ENCODE data around the gene TCHP.
"Not testable (repeated sequence)": the region's sequence is repeated elsewhere in the genome, so short reads cannot be mapped to it uniquely, and the experiment has no call there.

The TCHP gene

DNA sequence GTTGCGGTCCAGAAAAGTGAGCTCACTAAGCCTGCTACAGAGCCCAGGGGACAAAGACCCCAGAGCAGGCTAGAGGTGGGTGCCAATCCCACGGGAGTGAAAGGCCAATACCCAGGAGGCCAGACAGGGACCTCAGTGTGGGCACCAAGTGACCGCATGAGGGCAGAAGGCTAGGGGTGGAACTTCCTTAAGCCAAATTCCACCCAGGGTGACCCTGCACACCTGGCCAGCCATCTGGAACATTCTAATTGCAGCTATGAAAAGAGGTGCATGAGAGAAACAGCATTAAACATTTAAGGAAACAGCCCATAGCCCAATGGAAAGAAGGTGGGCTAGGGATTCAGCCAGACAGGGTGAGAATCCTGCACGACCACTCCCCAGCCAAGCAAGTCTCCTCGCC is 39.1 kb upstream of the TCHP start:
- no peak overlapping the region for H3K27ac ChIP-seq
- no peaks in the 10 kb centered on the region for H3K27me3 ChIP-seq
- H3K4me3 ChIP-seq, result no peak overlapping the region
- DNase-seq, result no peak
- H3K36me3 ChIP-seq, result peaks cover 13 to 50% (median 38%) of the 10 kb centered on the region in 3 donors
- no peaks in the 10 kb centered on the region for H3K9me3 ChIP-seq
- intact Hi-C loops (cut with DNase I; ENCODE audit: low total_unique reads), result no loop called here
- TF ChIP-seq, protein P1, sequence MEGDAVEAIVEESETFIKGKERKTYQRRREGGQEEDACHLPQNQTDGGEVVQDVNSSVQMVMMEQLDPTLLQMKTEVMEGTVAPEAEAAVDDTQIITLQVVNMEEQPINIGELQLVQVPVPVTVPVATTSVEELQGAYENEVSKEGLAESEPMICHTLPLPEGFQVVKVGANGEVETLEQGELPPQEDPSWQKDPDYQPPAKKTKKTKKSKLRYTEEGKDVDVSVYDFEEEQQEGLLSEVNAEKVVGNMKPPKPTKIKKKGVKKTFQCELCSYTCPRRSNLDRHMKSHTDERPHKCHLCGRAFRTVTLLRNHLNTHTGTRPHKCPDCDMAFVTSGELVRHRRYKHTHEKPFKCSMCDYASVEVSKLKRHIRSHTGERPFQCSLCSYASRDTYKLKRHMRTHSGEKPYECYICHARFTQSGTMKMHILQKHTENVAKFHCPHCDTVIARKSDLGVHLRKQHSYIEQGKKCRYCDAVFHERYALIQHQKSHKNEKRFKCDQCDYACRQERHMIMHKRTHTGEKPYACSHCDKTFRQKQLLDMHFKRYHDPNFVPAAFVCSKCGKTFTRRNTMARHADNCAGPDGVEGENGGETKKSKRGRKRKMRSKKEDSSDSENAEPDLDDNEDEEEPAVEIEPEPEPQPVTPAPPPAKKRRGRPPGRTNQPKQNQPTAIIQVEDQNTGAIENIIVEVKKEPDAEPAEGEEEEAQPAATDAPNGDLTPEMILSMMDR (IDR thresholded peaks at IDR 0.05), result no peak
- peaks cover 0 to 19% (median 7%) of the 10 kb centered on the region in 4 donors for H3K4me1 ChIP-seq

DNA sequence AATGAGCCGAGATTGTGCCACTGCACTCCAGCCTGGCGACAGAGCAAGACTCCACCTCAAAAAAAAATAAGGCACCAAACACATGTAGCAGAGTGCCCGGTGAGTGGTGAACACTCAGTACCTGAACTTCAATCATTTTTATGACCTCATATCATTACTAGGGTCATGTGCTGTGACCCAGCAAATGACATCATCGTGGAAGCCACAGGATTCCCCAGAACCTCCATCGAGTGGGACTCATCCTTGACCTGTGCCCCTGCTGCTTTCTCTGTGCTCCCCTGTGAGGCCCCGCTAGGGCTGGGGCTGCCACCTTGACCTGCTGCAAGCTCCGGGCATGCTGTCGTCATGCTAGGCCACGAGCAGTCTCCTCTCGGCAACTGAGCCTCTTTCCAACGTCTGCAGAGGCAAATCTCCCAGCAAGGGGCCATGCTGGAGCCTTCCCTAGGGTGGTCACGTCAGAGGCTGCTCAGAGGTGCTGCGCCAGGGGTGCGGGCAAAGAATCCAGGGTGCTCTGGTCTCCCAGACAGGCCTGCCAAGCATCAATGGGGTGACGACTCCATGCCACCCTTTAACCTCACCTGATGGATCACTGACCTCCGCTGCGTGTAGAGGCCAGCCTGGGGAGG is 38.3 kb upstream of the TCHP start:
- TF ChIP-seq, protein P1 (IDR thresholded peaks at IDR 0.05), result no peak
- H3K9me3 ChIP-seq, result no peaks in the 10 kb centered on the region
- DNase-seq, result no peak
- no peak overlapping the region for H3K4me3 ChIP-seq
- H3K36me3 ChIP-seq, result peaks cover 7 to 41% (median 29%) of the 10 kb centered on the region in 3 donors
- H3K27me3 ChIP-seq, result no peaks in the 10 kb centered on the region
- peaks cover 0 to 19% (median 7%) of the 10 kb centered on the region in 4 donors for H3K4me1 ChIP-seq
- H3K27ac ChIP-seq, result no peak overlapping the region
- intact Hi-C loops (cut with DNase I; ENCODE audit: low total_unique reads), result no loop called here

DNA sequence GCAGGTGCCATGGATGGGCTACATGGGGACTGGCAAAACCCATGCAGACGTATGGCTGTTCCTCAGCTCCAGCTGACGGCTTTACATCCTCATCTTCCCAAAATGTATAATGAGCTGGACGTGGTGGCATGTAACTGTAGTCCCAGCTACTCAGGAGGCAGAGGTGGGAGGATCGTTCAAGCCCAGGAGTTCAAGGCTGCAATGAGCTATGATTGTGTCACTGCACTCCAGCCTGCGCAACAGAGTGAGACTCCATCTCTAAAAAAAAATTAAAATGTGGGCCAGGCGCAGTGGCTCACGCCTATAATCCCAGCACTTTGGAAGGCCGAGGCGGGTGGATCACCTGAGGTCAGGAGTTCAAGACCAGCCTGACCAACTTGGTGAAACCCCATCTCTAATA is 37.6 kb upstream of the TCHP start:
- H3K9me3 ChIP-seq; H3K27me3 ChIP-seq; intact Hi-C loops (cut with DNase I; ENCODE audit: low total_unique reads); H3K4me3 ChIP-seq; DNase-seq; H3K27ac ChIP-seq: not testable (repeated sequence)
- Histone ChIP-seq H3K4me1 (peaks cover 0 to 19% (median 7%) of the 10 kb centered on the region in 4 donors), H3K36me3 (peaks cover under 1 to 35% (median 23%) of the 10 kb centered on the region in 3 donors)

DNA sequence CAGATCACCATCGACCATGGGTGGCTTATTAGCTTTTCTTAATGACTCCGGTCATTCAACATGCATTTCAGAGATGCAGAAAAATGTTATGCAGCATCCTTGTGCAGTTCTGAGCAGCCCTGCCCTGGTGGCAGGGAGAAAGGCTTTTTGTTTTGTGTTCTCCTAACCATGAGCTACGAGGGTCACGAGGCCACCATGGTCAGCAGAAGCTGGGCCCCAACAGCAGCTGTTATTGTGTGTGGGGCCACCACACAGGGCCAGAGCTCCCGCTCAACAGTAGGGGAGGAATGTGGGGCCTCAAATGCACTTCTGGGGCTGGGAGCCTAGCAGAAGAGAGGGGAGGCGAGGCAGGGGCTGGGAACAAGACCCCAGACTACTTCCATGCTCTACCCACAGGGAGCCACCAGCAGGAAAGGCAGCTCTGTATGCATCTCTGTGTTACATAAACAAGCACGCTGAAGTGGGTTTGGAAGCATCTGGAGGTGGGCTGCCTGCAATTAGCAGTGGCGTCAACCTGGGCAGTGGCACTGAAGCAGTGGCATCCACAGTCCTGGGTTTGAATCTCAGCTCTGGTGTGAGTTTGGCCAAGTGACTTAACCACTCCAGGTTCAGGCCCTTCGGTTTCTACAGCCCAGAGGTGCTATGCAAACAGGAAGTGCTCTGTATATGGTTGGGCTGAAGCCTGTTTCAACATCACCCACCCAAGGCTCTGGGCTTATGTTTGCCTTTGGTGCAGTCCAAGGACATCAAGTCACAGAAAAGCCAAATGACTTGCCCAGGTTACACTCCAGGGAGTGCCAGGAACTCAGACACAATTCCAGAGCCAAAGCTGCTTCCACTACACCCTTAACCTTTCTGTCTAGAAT is 36.0 kb upstream of the TCHP start:
- Histone ChIP-seq H3K9me3 (no peaks in the 10 kb centered on the region), H3K27ac (no peak overlapping the region), H3K27me3 (no peaks in the 10 kb centered on the region), H3K36me3 (peaks cover 0 to 22% (median 10%) of the 10 kb centered on the region in 3 donors), H3K4me3 (no peak overlapping the region), H3K4me1 (peaks cover 0 to 19% (median 7%) of the 10 kb centered on the region in 4 donors)
- intact Hi-C loops (cut with DNase I; ENCODE audit: low total_unique reads), result no loop called here
- TF ChIP-seq, protein P1 (IDR thresholded peaks at IDR 0.05), result no peak
- no peak for DNase-seq

DNA sequence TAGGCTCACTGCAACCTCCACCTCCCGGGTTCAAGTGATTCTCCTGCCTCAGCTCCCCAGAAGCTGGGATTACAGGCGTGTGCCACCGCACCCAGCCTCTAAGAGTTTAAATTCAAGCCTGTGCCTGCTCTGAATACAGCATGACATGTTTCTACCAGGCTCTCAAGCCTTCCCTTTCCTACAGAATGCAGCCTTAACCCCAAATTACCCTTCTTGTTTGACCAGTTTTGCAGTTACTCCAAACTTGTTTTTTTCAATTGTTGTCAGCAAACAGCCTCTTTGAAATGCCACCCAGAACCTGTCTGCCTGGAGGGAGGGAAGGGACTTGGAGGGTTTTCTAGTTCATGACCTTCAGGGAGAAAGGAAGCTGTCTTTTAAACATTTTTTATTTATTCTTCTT is 35.2 kb upstream of the TCHP start:
- intact Hi-C loops (cut with DNase I; ENCODE audit: low total_unique reads), result no loop called here
- Histone ChIP-seq H3K36me3 (peaks cover 0 to 22% (median 10%) of the 10 kb centered on the region in 3 donors), H3K4me1 (peaks cover 0 to 19% (median 7%) of the 10 kb centered on the region in 4 donors), H3K27ac (no peak overlapping the region), H3K27me3 (no peaks in the 10 kb centered on the region), H3K9me3 (no peaks in the 10 kb centered on the region), H3K4me3 (no peak overlapping the region)
- DNase-seq, result no peak
- TF ChIP-seq, protein P1 (IDR thresholded peaks at IDR 0.05), result no peak
